Liver (tissue), 3 donors: Measurements from ENCODE around the gene NEB.

Experiments
- ATF3 ChIP-seq: IDR thresholded peaks from 2 replicates; pipeline ENCODE4 v1.6.1; 2016; ENCODE audit warnings: antibody characterized with exemption
- CTCF ChIP-seq: fragments of 150-350 bp; IDR thresholded peaks from 2 replicates; pipeline ENCODE4 v1.5.1; 2017; ENCODE audit warnings: improper control_type of control experiment, low read depth, low read length; ENCODE audit not compliant: missing input control
- EGR1 ChIP-seq, 2 donors: IDR thresholded peaks; 2 replicates each; pipeline ENCODE4 v1.6.1; 2016 to 2018; ENCODE audit warnings: antibody characterized with exemption in 2 of 2, low read depth in 2 of 2
- FOXA2 ChIP-seq: IDR thresholded peaks from 2 replicates; pipeline ENCODE4 v1.6.1; 2016; ENCODE audit warnings: antibody characterized with exemption
- GABPA ChIP-seq, 2 donors: IDR thresholded peaks in 1 of 2; conservative IDR thresholded peaks in 1 of 2; 2 replicates each; pipeline ENCODE4 v1.6.1; 2016; ENCODE audit warnings: antibody characterized with exemption in 2 of 2, mild to moderate bottlenecking in 1 of 2, moderate library complexity in 1 of 2
- MAX ChIP-seq: IDR thresholded peaks from 2 replicates; pipeline ENCODE4 v1.6.1; 2016; ENCODE audit warnings: antibody characterized with exemption
- RAD21 ChIP-seq, 2 donors: IDR thresholded peaks; 2 replicates each; pipeline ENCODE4 v1.6.1; 2016; ENCODE audit warnings: antibody characterized with exemption in 2 of 2, mild to moderate bottlenecking in 2 of 2
- REST ChIP-seq: IDR thresholded peaks from 2 replicates; pipeline ENCODE4 v1.6.1; 2016; ENCODE audit warnings: antibody characterized with exemption, mild to moderate bottlenecking
- SP1 ChIP-seq: IDR thresholded peaks from 2 replicates; pipeline ENCODE4 v1.6.1; 2018; ENCODE audit warnings: antibody characterized with exemption, mild to moderate bottlenecking
- TAF1 ChIP-seq: conservative IDR thresholded peaks from 2 replicates; pipeline ENCODE4 v1.6.1; 2016; ENCODE audit warnings: antibody characterized with exemption, mild to moderate bottlenecking
- YY1 ChIP-seq: IDR thresholded peaks from 2 replicates; pipeline ENCODE4 v1.6.1; 2016; ENCODE audit warnings: antibody characterized with exemption, mild to moderate bottlenecking
- ZBTB33 ChIP-seq: IDR thresholded peaks from 2 replicates; pipeline ENCODE4 v1.6.1; 2016; ENCODE audit warnings: antibody characterized with exemption
- donor health status: healthy.
- donor health status: healthy.

DNA sequence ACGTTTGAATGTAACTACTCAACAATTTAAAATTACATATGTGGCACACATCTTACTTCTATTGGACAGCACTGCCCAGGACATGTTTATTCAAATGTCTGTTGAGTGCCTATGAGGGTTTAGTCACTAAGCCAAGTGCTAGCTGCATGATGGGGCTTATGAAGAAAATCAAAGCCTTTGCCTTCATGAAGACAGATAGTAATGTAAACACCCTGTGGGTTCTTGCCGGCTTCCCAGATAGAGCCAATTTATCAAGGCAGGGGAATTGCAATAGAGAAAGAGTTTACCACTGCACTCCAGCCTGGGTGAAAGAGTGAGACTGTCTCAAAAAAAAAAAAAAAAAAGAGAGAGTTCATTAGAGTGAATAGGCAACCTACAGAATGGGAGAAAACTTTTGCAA lies 43.7 kb upstream of the NEB start:
- TF ChIP-seq EGR1 (IDR thresholded peaks at IDR 0.05; ENCODE audit: low read depth in 2 of 2) (no peak), CTCF (no peak), MAX (no peak), REST (no peak), ZBTB33 (no peak), TAF1 (no peak), FOXA2 (no peak), RAD21 (IDR thresholded peaks at IDR 0.05) (no peak), YY1 (no peak), GABPA (IDR thresholded peaks at IDR 0.05 in 1 of 2, conservative IDR thresholded peaks at IDR 0.05 in 1 of 2) (no peak), SP1 (no peak), ATF3 (no peak)
